Stomach (tissue), 9 donors: Measurements from ENCODE around the gene PHOX2A. TPM values are rescaled to one million over a fixed set of nuclear protein-coding genes. Genes with fewer than 3 reads are reported as not detected.

Experiments
- DNase-seq, 2 donors: peaks; one replicate each; pipeline versions ENCODE4 v3.0.0 to v3.0.0-alpha.2; 2013 to 2019
- H3K27ac ChIP-seq, 5 donors: fragments of 200-600 bp in 4 of 5; sonication (generic) in 4 of 5; one replicate each; pipeline ENCODE4 v1.5.1; 2013 to 2019; ENCODE audit warnings: mild to moderate bottlenecking in 1 of 5, moderate library complexity in 1 of 5
- H3K27me3 ChIP-seq, 3 donors: fragments of 200-600 bp; sonication (generic); one replicate each; pipeline ENCODE4 v1.5.1; 2017 to 2019; ENCODE audit warnings: mixed run types in 1 of 3
- H3K36me3 ChIP-seq, 4 donors: fragments of 200-600 bp; sonication (generic); 1 replicate in 3 of 4; 2 replicates in 1 of 4; pipeline ENCODE4 v1.5.1; 2016 to 2019
- H3K4me1 ChIP-seq, 4 donors: fragments of 200-600 bp; sonication (generic); one replicate each; pipeline ENCODE4 v1.5.1; 2016 to 2019
- H3K4me3 ChIP-seq, 4 donors: fragments of 200-600 bp; sonication (generic) in 3 of 4; one replicate each; pipeline ENCODE4 v1.5.1; 2016 to 2019; ENCODE audit warnings: mild to moderate bottlenecking in 1 of 4
- H3K9me3 ChIP-seq, 4 donors: fragments of 200-600 bp; sonication (generic); one replicate each; pipeline ENCODE4 v1.5.1; 2016 to 2019
- CTCF ChIP-seq, 7 experiments: fragments of 450-650 bp in 4 of 7; fragments of 200-600 bp in 3 of 7; sonication (generic) in 3 of 7; IDR thresholded peaks; one replicate each; pipeline ENCODE4 v1.5.1; 2016 to 2019; ENCODE audit warnings: antibody characterized with exemption in 7 of 7, control low read depth in 2 of 7, mild to moderate bottlenecking in 1 of 7
- EP300 ChIP-seq: sonication (generic); formaldehyde crosslinking; IDR thresholded peaks from one replicate; pipeline ENCODE4 v1.6.1; 2017; ENCODE audit warnings: antibody characterized with exemption
- POLR2A ChIP-seq, 4 donors: fragments of 450-650 bp; IDR thresholded peaks; one replicate each; pipeline ENCODE4 v1.6.1; 2016; ENCODE audit warnings: antibody characterized with exemption in 4 of 4, control low read depth in 2 of 4, mild to moderate bottlenecking in 1 of 4, moderate library complexity in 1 of 4
- POLR2AphosphoS5 ChIP-seq, 3 donors: sonication (generic); formaldehyde crosslinking; IDR thresholded peaks; one replicate each; pipeline ENCODE4 v1.6.1; 2016; ENCODE audit warnings: antibody characterized with exemption in 3 of 3
- WGBS, 5 donors: extraction: QIAGEN DNeasy Blood & Tissue Kit in 3 of 5; methylation state at CpG; one replicate each; pipeline versions ENCODE4 v1.1.5 to v1.1.7; 2013 to 2018; 5-methylcytosine and 5-hydroxymethylcytosine counted together
- intact Hi-C: fragments of 100-400 bp; cut with DNase I; formaldehyde crosslinking; loops from one replicate; pipeline ENCODE4 v1.15.1; 2023; ENCODE audit warnings: low total_unique reads
- polyA plus RNA-seq, 3 donors: library from polyadenylated mRNA; stranded (reverse); fragments of 200-250 nt; gene quantifications; one replicate each; pipeline ENCODE4 v1.2.3, GENCODE V29; 2013
- total RNA-seq, 5 donors: library from RNA; depleted of rRNA; stranded (reverse); fragments of >200 nt; gene quantifications; one replicate each; pipeline versions ENCODE4 v1.1.0 to v1.2.3, GENCODE V29; 2014 to 2016
- donor health status: healthy with polysubstance abuse.
- donor health status: Bipolar disorder and iron deficiency.
- donor health status: healthy.

PHOX2A gene
- total and polyA plus RNA-seq, 8 donors: 0.53 TPM; not detected in 7

- intact Hi-C loops: no loop called here
- peaks cover 21 to 91% (median 62%) of the 10 kb centered on the region in 3 donors for H3K27me3 ChIP-seq
- H3K4me1 ChIP-seq: peaks cover 24 to 36% (median 30%) of the 10 kb centered on the region in 4 donors
- 8 to 11% (median 9%) methylated on average over 39 to 46 of the region's 46 CpGs for WGBS, 5 donors
- H3K27ac ChIP-seq: no peak overlapping the region
- peaks cover 0 to 8% (median 0%) of the 10 kb centered on the region in 4 donors for H3K9me3 ChIP-seq
- TF ChIP-seq EP300 (no peak), POLR2A (IDR thresholded peaks at IDR 0.05) (no peak), POLR2AphosphoS5 (IDR thresholded peaks at IDR 0.05) (no peak), CTCF (IDR thresholded peaks at IDR 0.05) (no peak)
- no peak for DNase-seq
- peak overlapping the region in 3 of 4 donors; percentile 19 to 38 (median 25) for H3K4me3 ChIP-seq
- no peaks in the 10 kb centered on the region for H3K36me3 ChIP-seq
Observed at GRCh38 chr11:72244361-72245262, 636 bp upstream of the PHOX2A start.

- TF ChIP-seq EP300 (no peak), CTCF (IDR thresholded peaks at IDR 0.05) (no peak), POLR2AphosphoS5 (IDR thresholded peaks at IDR 0.05) (no peak)
- peaks cover 0 to 8% (median 0%) of the 10 kb centered on the region in 4 donors for H3K9me3 ChIP-seq
- H3K36me3 ChIP-seq: peaks cover 0 to 3% (median 0%) of the 10 kb centered on the region in 4 donors
- WGBS, 5 donors: 19 to 42% (median 24%) methylated on average over 29 to 58 of the region's 58 CpGs
- peak overlapping the region in 3 of 4 donors; percentile 19 to 38 (median 25) for H3K4me3 ChIP-seq
- DNase-seq: no peak
- intact Hi-C loops: no loop called here
- no peak overlapping the region for H3K27ac ChIP-seq
- H3K4me1 ChIP-seq: peaks cover 34 to 48% (median 41%) of the 10 kb centered on the region in 4 donors
- peaks cover 21 to 94% (median 62%) of the 10 kb centered on the region in 3 donors for H3K27me3 ChIP-seq
Observed at GRCh38 chr11:72243173-72244059, 560 bp downstream of the PHOX2A start.

- Histone ChIP-seq H3K27ac (no peak overlapping the region), H3K36me3 (peaks cover 5 to 15% (median 9%) of the 10 kb centered on the region in 4 donors), H3K4me3 (no peak overlapping the region), H3K9me3 (peaks cover 0 to 8% (median 0%) of the 10 kb centered on the region in 4 donors), H3K4me1 (peaks cover 34 to 60% (median 54%) of the 10 kb centered on the region in 4 donors), H3K27me3 (peaks cover 21 to 82% (median 62%) of the 10 kb centered on the region in 3 donors)
- WGBS, 5 donors: 93 to 98% (median 94%) methylated on average over 2 of the region's 2 CpGs
- TF ChIP-seq POLR2A (IDR thresholded peaks at IDR 0.05) (no peak), EP300 (no peak), CTCF (IDR thresholded peaks at IDR 0.05) (no peak), POLR2AphosphoS5 (IDR thresholded peaks at IDR 0.05) (no peak)
- intact Hi-C loops: no loop called here
- DNase-seq: no peak
Observed at GRCh38 chr11:72242141-72242540, 1.8 kb downstream of the PHOX2A start.

DNA sequence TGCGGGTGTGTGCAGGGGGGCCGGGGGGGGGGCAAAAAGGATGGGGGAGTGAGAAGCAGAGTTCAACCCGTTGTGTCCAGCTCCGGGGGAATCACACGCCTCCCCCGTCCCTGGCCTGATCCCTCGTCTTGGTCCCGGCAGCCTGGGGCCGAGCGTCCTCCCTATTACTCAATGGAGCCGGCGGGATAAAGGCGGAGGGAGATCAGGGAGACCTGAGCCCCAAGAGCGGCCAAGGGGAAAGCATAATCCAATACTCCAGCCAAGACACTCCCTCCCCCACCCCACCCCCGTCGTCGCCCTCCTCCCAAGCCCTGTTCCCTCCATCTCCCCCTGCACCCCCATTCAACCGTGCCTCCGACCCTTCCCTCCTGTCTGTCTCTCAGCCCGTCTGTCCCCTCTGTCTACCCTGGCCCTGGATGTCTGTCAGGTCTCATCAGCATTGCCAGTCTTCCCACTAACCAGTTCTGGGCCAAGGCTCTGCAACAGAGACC lies 2.6 kb downstream of the PHOX2A start:
- no peak for TF ChIP-seq EP300
- TF ChIP-seq POLR2A (IDR thresholded peaks at IDR 0.05): no peak
- TF ChIP-seq POLR2AphosphoS5 (IDR thresholded peaks at IDR 0.05): no peak
- TF ChIP-seq CTCF (IDR thresholded peaks at IDR 0.05): no peak
- intact Hi-C loops: no loop called here
- H3K4me3 ChIP-seq: no peak overlapping the region
- H3K27ac ChIP-seq: no peak overlapping the region
- H3K36me3 ChIP-seq: peaks cover 13 to 23% (median 17%) of the 10 kb centered on the region in 4 donors
- peaks cover 21 to 74% (median 61%) of the 10 kb centered on the region in 3 donors for H3K27me3 ChIP-seq
- H3K4me1 ChIP-seq: peaks cover 34 to 68% (median 61%) of the 10 kb centered on the region in 4 donors
- DNase-seq: no peak
- H3K9me3 ChIP-seq: peaks cover 0 to 8% (median 0%) of the 10 kb centered on the region in 4 donors
- WGBS, 5 donors: 17 to 43% (median 26%) methylated on average over 16 to 20 of the region's 20 CpGs
